Measurements from ENCODE around the gene FBXO28.

The FBXO28 gene

GRCh38 chr1:224181453-224181810, 67.5 kb downstream of the FBXO28 start:
- Histone ChIP-seq H3K36me3 (replicated peaks; ENCODE audit: insufficient read depth, low read length) (no peaks in the 10 kb centered on the region), H3K4me3 (ENCODE audit: low read length) (peak overlapping the region; percentile 92; the same call in 1 of the 2 replicates), H3F3A (ENCODE audit: insufficient read depth, low read length) (peaks cover 25% of the 10 kb centered on the region), H3K9ac (ENCODE audit: low read length) (peak overlapping the region; percentile 84; the same call in 1 of the 2 replicates), H4K20me1 (ENCODE audit: insufficient read depth, low read length) (no peaks in the 10 kb centered on the region), H3K4me2 (ENCODE audit: low read depth, low read length) (peak overlapping the region; percentile 75), H3K79me2 (ENCODE audit: low read length) (peaks cover 30% of the 10 kb centered on the region), H3K27ac (ENCODE audit: low read length) (peak overlapping the region; percentile 89; the same call in 1 of the 2 replicates), H3K4me1 (ENCODE audit: low read length) (peaks cover 6% of the 10 kb centered on the region; the same call in 1 of the 2 replicates), H2AFZ (ENCODE audit: low read length) (peak overlapping the region; percentile 90), H3K9me3 (replicated peaks; ENCODE audit: insufficient read depth, low read length) (no peaks in the 10 kb centered on the region), H3K9me2 (replicated peaks; ENCODE audit: insufficient read depth, low read length) (no peaks in the 10 kb centered on the region), H3K27me3 (replicated peaks; ENCODE audit: insufficient read depth, low read length) (no peaks in the 10 kb centered on the region)
- no peak for DNase-seq
- TF ChIP-seq CTCF (IDR thresholded peaks at IDR 0.05; ENCODE audit: low read length) = no peak
- TF ChIP-seq EZH2phosphoT487 (IDR thresholded peaks at IDR 0.05; ENCODE audit: low read length) = no peak
- TF ChIP-seq EZH2 (optimal IDR thresholded peaks at IDR 0.05; ENCODE audit: low read depth, low read length) = no peak

GRCh38 chr1:224182057-224182865, 68.3 kb downstream of the FBXO28 start:
- peak overlapping the region; percentile 90 for H2AFZ ChIP-seq (ENCODE audit: low read length)
- H3K4me2 ChIP-seq (ENCODE audit: low read depth, low read length) = peak overlapping the region; percentile 75
- no peaks in the 10 kb centered on the region for H4K20me1 ChIP-seq (ENCODE audit: insufficient read depth, low read length)
- H3F3A ChIP-seq (ENCODE audit: insufficient read depth, low read length) = peaks cover 25% of the 10 kb centered on the region
- H3K9me3 ChIP-seq (replicated peaks; ENCODE audit: insufficient read depth, low read length) = no peaks in the 10 kb centered on the region
- H3K36me3 ChIP-seq (replicated peaks; ENCODE audit: insufficient read depth, low read length) = no peaks in the 10 kb centered on the region
- H3K4me3 ChIP-seq (ENCODE audit: low read length) = peak overlapping the region; percentile 92
- H3K27me3 ChIP-seq (replicated peaks; ENCODE audit: insufficient read depth, low read length) = no peaks in the 10 kb centered on the region
- no peaks in the 10 kb centered on the region for H3K9me2 ChIP-seq (replicated peaks; ENCODE audit: insufficient read depth, low read length)
- H3K4me1 ChIP-seq (ENCODE audit: low read length) = peaks cover 6% of the 10 kb centered on the region; the same call in 1 of the 2 replicates
- TF ChIP-seq EZH2phosphoT487 (IDR thresholded peaks at IDR 0.05; ENCODE audit: low read length) = no peak
- no peak for TF ChIP-seq EZH2 (optimal IDR thresholded peaks at IDR 0.05; ENCODE audit: low read depth, low read length)
- TF ChIP-seq CTCF (IDR thresholded peaks at IDR 0.05; ENCODE audit: low read length) = no peak
- peak overlapping the region; percentile 84 for H3K9ac ChIP-seq (ENCODE audit: low read length)
- peak overlapping the region; percentile 89 for H3K27ac ChIP-seq (ENCODE audit: low read length)
- DNase-seq = peak; percentile 94
- H3K79me2 ChIP-seq (ENCODE audit: low read length) = peaks cover 39% of the 10 kb centered on the region

- Histone ChIP-seq H3K79me2 (ENCODE audit: low read length) (peaks cover 46% of the 10 kb centered on the region), H2AFZ (ENCODE audit: low read length) (peak within 1 kb of the TSS; percentile 90), H3F3A (ENCODE audit: insufficient read depth, low read length) (peaks cover 25% of the 10 kb centered on the region), H3K4me1 (ENCODE audit: low read length) (peaks cover 6% of the 10 kb centered on the region; the same call in 1 of the 2 replicates), H3K27me3 (replicated peaks; ENCODE audit: insufficient read depth, low read length) (no peaks in the 10 kb centered on the region), H4K20me1 (ENCODE audit: insufficient read depth, low read length) (no peaks in the 10 kb centered on the region), H3K4me2 (ENCODE audit: low read depth, low read length) (peak within 1 kb of the TSS; percentile 75), H3K9me2 (replicated peaks; ENCODE audit: insufficient read depth, low read length) (no peaks in the 10 kb centered on the region), H3K36me3 (replicated peaks; ENCODE audit: insufficient read depth, low read length) (no peaks in the 10 kb centered on the region), H3K9me3 (replicated peaks; ENCODE audit: insufficient read depth, low read length) (no peaks in the 10 kb centered on the region), H3K27ac (ENCODE audit: low read length) (peak within 1 kb of the TSS; percentile 89), H3K4me3 (ENCODE audit: low read length) (peak within 1 kb of the TSS; percentile 92), H3K9ac (ENCODE audit: low read length) (peak within 1 kb of the TSS; percentile 84)
- TF ChIP-seq CTCF (IDR thresholded peaks at IDR 0.05; ENCODE audit: low read length) (peak; percentile 3; the same call in 1 of the 2 replicates), EZH2 (optimal IDR thresholded peaks at IDR 0.05; ENCODE audit: low read depth, low read length) (no peak)
- peak; percentile 90 for DNase-seq
These were observed 69.1 kb downstream of the FBXO28 start, which contains the start of gene DEGS1 for GRCh38 chr1:224182866-224183590. Gene DEGS1 (plus strand): TSS chr1:224183240. CDS start chr1:224183337, 97 bp downstream.
